Activated CD4-positive, alpha-beta memory T cell treated with anti-CD3 and anti-CD28 coated beads, Interleukin-2, amount 10 ng/mL, durations not matched to agents 7 days and 5 days (primary cell): Measurements from ENCODE around the gene NTF4. TPM values are rescaled to one million over a fixed set of nuclear protein-coding genes. Genes with fewer than 3 reads are reported as not detected.

Experiments used
- CTCF ChIA-PET: fragments of 350-600 bp; sonication (Branson Sonifier 250); formaldehyde crosslinking; loops from one replicate; lab custom pipeline; 2021; ENCODE audit warnings: antibody characterized with exemption, inconsistent platforms; lab: Charles Lee
- POLR2A ChIA-PET: fragments of 350-600 bp; sonication (Branson Sonifier 250); formaldehyde crosslinking; loops from one replicate; lab custom pipeline; 2021; ENCODE audit warnings: antibody characterized with exemption; lab: Charles Lee
- DNase-seq: peaks from one replicate; pipeline ENCODE4 v3.0.0-alpha.2; 2020
- H3K27ac Mint-ChIP-seq: one replicate; pipeline ENCODE4 v1.8.0; 2021; ENCODE audit warnings: mild to moderate bottlenecking, mixed read lengths
- H3K27me3 Mint-ChIP-seq: one replicate; pipeline ENCODE4 v1.8.0; 2021; ENCODE audit warnings: mixed read lengths
- H3K36me3 Mint-ChIP-seq: one replicate; pipeline ENCODE4 v1.8.0; 2021; ENCODE audit warnings: low read depth, mixed read lengths
- H3K4me1 Mint-ChIP-seq: one replicate; pipeline ENCODE4 v1.8.0; 2021; ENCODE audit warnings: mixed read lengths
- H3K4me3 Mint-ChIP-seq: one replicate; pipeline ENCODE4 v1.8.0; 2021; ENCODE audit warnings: mild to moderate bottlenecking, mixed read lengths
- H3K9me3 Mint-ChIP-seq: one replicate; pipeline ENCODE4 v1.8.0; 2021; ENCODE audit warnings: mixed read lengths
- total RNA-seq, 2 experiments: library from RNA; stranded (reverse); gene quantifications; one replicate each; pipeline ENCODE4 v1.2.3, GENCODE V29; 2021

NTF4 gene
- total RNA-seq, 2 experiments from 2014 or later: not detected

GRCh38 chr19:49011194-49011593, 53.4 kb downstream of the NTF4 start:
- Mint-ChIP-seq H3K4me1 (no peaks in the 10 kb centered on the region), H3K27me3 (no peaks in the 10 kb centered on the region), H3K27ac (no peak overlapping the region), H3K36me3 (peaks cover 32% of the 10 kb centered on the region), H3K4me3 (no peak overlapping the region), H3K9me3 (no peaks in the 10 kb centered on the region)
- DNase-seq: no peak
- ChIA-PET CTCF (interaction anchor here (3.4 kb wide), 1 partner anchor 11 kb away, joined by 16 read pairs; no protein-coding TSS in a partner anchor), POLR2A (interaction anchor here (1.3 kb wide), 1 partner anchor 17 kb away, joined by 3 read pairs; the partner anchor contains the start of gene RUVBL2)

Other genes starting within 250 kb of the NTF4 start
- gene HSD17B14, start 228.3 kb downstream of the NTF4 start, total RNA-seq: under 1 TPM; 0.50 to 0.63 TPM
- gene PLEKHA4, start 196.2 kb downstream of the NTF4 start, total RNA-seq: 1 to 10 TPM; 4.5 to 5.5 TPM
- gene PPP1R15A, start 192.4 kb downstream of the NTF4 start, total RNA-seq: 10 to 100 TPM; 77.2 to 81.4 TPM
- under 1 TPM in 1 of 2 experiments, not detected in 1; 0.13 TPM for gene TULP2, start 166.1 kb downstream of the NTF4 start, total RNA-seq
- 100 to 1,000 TPM; 287 to 300 TPM for gene NUCB1, start 164.5 kb downstream of the NTF4 start, total RNA-seq
- 1 to 10 TPM; 1.6 to 2.9 TPM for gene DHDH, start 131.1 kb downstream of the NTF4 start, total RNA-seq
- 100 to 1,000 TPM; 255 to 258 TPM for gene BAX, start 109.9 kb downstream of the NTF4 start, total RNA-seq
- gene FTL, start 99.5 kb downstream of the NTF4 start, total RNA-seq: 1,000 to 10,000 TPM; 1,110 to 1,123 TPM
- gene GYS1, start 71.5 kb downstream of the NTF4 start, total RNA-seq: 10 to 100 TPM; 55.1 to 56.3 TPM
- gene RUVBL2, start 70.9 kb downstream of the NTF4 start, total RNA-seq: 10 to 100 TPM; 74.7 to 80.1 TPM
- gene LHB, start 47.7 kb downstream of the NTF4 start, total RNA-seq: under 1 TPM; 0.63 to 0.88 TPM
- not detected for gene CGB3, start 40.5 kb downstream of the NTF4 start, total RNA-seq
- not detected for gene CGB2, start 32.9 kb downstream of the NTF4 start, total RNA-seq
- not detected for gene CGB1, start 27.9 kb downstream of the NTF4 start, total RNA-seq
- gene CGB5, start 21.0 kb downstream of the NTF4 start, total RNA-seq: not detected
- gene CGB8, start 15.7 kb downstream of the NTF4 start, total RNA-seq: not detected
- gene CGB7, start 7.1 kb downstream of the NTF4 start, total RNA-seq: not detected
- not detected for gene KCNA7, start 7.9 kb upstream of the NTF4 start, total RNA-seq
- gene SNRNP70, start 20.6 kb upstream of the NTF4 start, total RNA-seq: 100 to 1,000 TPM; 179 to 188 TPM
- 1 to 10 TPM; 4.3 to 4.7 TPM for gene LIN7B, start 49.6 kb upstream of the NTF4 start, total RNA-seq
- 1 to 10 TPM; 1.0 TPM for gene C19orf73, start 54.3 kb upstream of the NTF4 start, total RNA-seq
- gene PPFIA3, start 54.7 kb upstream of the NTF4 start, total RNA-seq: 1 to 10 TPM; 2.6 TPM
- not detected for gene HRC, start 90.6 kb upstream of the NTF4 start, total RNA-seq
- under 1 TPM in 1 of 2 experiments, not detected in 1; 0.58 TPM for gene TRPM4, start 93.0 kb upstream of the NTF4 start, total RNA-seq